Naive thymus-derived CD4-positive, alpha-beta T cell (primary cell): Measurements from ENCODE around the gene PXDN. TPM values are rescaled to one million over a fixed set of nuclear protein-coding genes. Genes with fewer than 3 reads are reported as not detected.

ENCODE experiments used
- ATAC-seq: fragments of 150-1000 bp; cut with Tn5 transposase; 2 replicates; pipeline ENCODE4 v1.10.0; 2021; ENCODE audit warnings: mild to moderate bottlenecking, moderate library complexity
- CTCF ChIA-PET: fragments of 350-600 bp; sonication (Branson Sonifier 250); formaldehyde crosslinking; loops from one replicate; lab custom pipeline; 2021; ENCODE audit warnings: antibody characterized with exemption; lab: Charles Lee
- POLR2A ChIA-PET: fragments of 350-600 bp; sonication (Branson Sonifier 250); formaldehyde crosslinking; loops from one replicate; lab custom pipeline; 2021; ENCODE audit warnings: antibody characterized with exemption, inconsistent platforms; lab: Charles Lee
- DNase-seq, 9 donors: peaks; one replicate each; pipeline versions ENCODE4 v3.0.0 to v3.0.0-alpha.2; 2020 to 2022; ENCODE audit warnings: mixed read lengths in 1 of 9
- H3K27ac ChIP-seq: one replicate; pipeline ENCODE4 v1.7.0; 2013; ENCODE audit warnings: mild to moderate bottlenecking, low read depth, low read length, moderate library complexity
- H3K27me3 ChIP-seq, 2 donors: one replicate each; pipeline ENCODE4 v1.7.0; 2013; ENCODE audit warnings: low read length in 2 of 2, mild to moderate bottlenecking in 2 of 2, moderate library complexity in 2 of 2; ENCODE audit not compliant: control insufficient read depth in 2 of 2, insufficient read depth in 2 of 2
- H3K36me3 ChIP-seq, 3 experiments: 1 replicate in 2 of 3; 2 replicates in 1 of 3; pipeline ENCODE4 v1.7.0; 2013; ENCODE audit warnings: low read length in 3 of 3, mild to moderate bottlenecking in 3 of 3, moderate library complexity in 1 of 3; ENCODE audit not compliant: insufficient read depth in 3 of 3, control insufficient read depth in 2 of 3
- H3K4me1 ChIP-seq, 2 donors: one replicate each; pipeline ENCODE4 v1.7.0; 2013; ENCODE audit warnings: low read length in 2 of 2, mild to moderate bottlenecking in 2 of 2, moderate library complexity in 1 of 2; ENCODE audit not compliant: control insufficient read depth in 2 of 2, insufficient read depth in 2 of 2
- H3K4me3 ChIP-seq: 2 replicates; pipeline ENCODE4 v1.7.0; 2013; ENCODE audit warnings: mild to moderate bottlenecking, low read length
- H3K9me3 ChIP-seq, 3 experiments: 1 replicate in 2 of 3; 2 replicates in 1 of 3; pipeline ENCODE4 v1.7.0; 2013; ENCODE audit warnings: low read length in 3 of 3; ENCODE audit not compliant: control insufficient read depth in 2 of 3
- H3K27ac Mint-ChIP-seq, 9 donors: one replicate each; pipeline ENCODE4 v1.8.0; 2020 to 2022; ENCODE audit warnings: mixed read lengths in 9 of 9, mild to moderate bottlenecking in 8 of 9, moderate library complexity in 5 of 9, inconsistent platforms in 2 of 9
- H3K27me3 Mint-ChIP-seq, 5 donors: one replicate each; pipeline ENCODE4 v1.8.0; 2021 to 2022; ENCODE audit warnings: mixed read lengths in 5 of 5, mild to moderate bottlenecking in 1 of 5
- H3K36me3 Mint-ChIP-seq, 5 donors: one replicate each; pipeline ENCODE4 v1.8.0; 2020 to 2022; ENCODE audit warnings: mixed read lengths in 5 of 5, mild to moderate bottlenecking in 3 of 5, inconsistent platforms in 1 of 5
- H3K4me1 Mint-ChIP-seq, 7 donors: one replicate each; pipeline ENCODE4 v1.8.0; 2020 to 2022; ENCODE audit warnings: mixed read lengths in 7 of 7, mild to moderate bottlenecking in 3 of 7, inconsistent platforms in 1 of 7
- H3K4me3 Mint-ChIP-seq, 10 donors: one replicate each; pipeline ENCODE4 v1.8.0; 2020 to 2022; ENCODE audit warnings: mild to moderate bottlenecking in 10 of 10, mixed read lengths in 10 of 10, moderate library complexity in 6 of 10, inconsistent platforms in 2 of 10
- H3K9me3 Mint-ChIP-seq, 11 donors: one replicate each; pipeline ENCODE4 v1.8.0; 2020 to 2022; ENCODE audit warnings: mixed read lengths in 11 of 11, mild to moderate bottlenecking in 4 of 11, inconsistent platforms in 1 of 11, moderate library complexity in 1 of 11
- intact Hi-C, 2 donors: fragments of 100-400 bp; cut with micrococcal nuclease; formaldehyde crosslinking; loops; one replicate each; pipeline ENCODE4 v1.15.1; 2023
- polyA plus RNA-seq, 2 donors: library from polyadenylated mRNA; unstranded; fragments of 300-500 nt; fragmentation: Illumina TruSeq; gene quantifications; one replicate each; pipeline ENCODE4 v1.2.3, GENCODE V29; 2021
- total RNA-seq, 6 experiments: library from RNA in 5 of 6; stranded (reverse) in 5 of 6; gene quantifications; 1 replicate in 5 of 6; 2 replicates in 1 of 6; pipeline ENCODE4 v1.2.3 and lab custom pipeline; 2021 to 2026

Gene PXDN
- total and polyA plus RNA-seq, 7 experiments from 2014 or later = 0.47 to 3.1 (median 1.00) TPM; not detected in 3

- H3K27me3 ChIP-seq = no peaks in the 10 kb centered on the region
- Mint-ChIP-seq H3K27me3 (peaks cover 0 to 22% (median 6%) of the 10 kb centered on the region in 5 donors), H3K4me3 (no peak overlapping the region), H3K27ac (no peak overlapping the region), H3K36me3 (no peaks in the 10 kb centered on the region), H3K4me1 (peaks cover 0 to 17% (median 0%) of the 10 kb centered on the region in 7 donors), H3K9me3 (peaks cover 0 to 4% (median 0%) of the 10 kb centered on the region in 11 donors)
- intact Hi-C loops = no loop called here
- DNase-seq = no peak
- no peak for ATAC-seq
- POLR2A ChIA-PET = no interaction called here
- H3K9me3 ChIP-seq = no peaks in the 10 kb centered on the region
- no peaks in the 10 kb centered on the region for H3K36me3 ChIP-seq
- H3K4me3 ChIP-seq = no peak overlapping the region
- no peaks in the 10 kb centered on the region for H3K4me1 ChIP-seq
- no peak overlapping the region for H3K27ac ChIP-seq
- CTCF ChIA-PET = no interaction called here
Observed at GRCh38 chr2:1584051-1584531, 160.2 kb downstream of the PXDN start.

- intact Hi-C loops = no loop called here
- Histone ChIP-seq H3K9me3 (no peaks in the 10 kb centered on the region), H3K36me3 (no peaks in the 10 kb centered on the region), H3K27ac (no peak overlapping the region), H3K27me3 (no peaks in the 10 kb centered on the region), H3K4me1 (no peaks in the 10 kb centered on the region), H3K4me3 (no peak overlapping the region)
- ATAC-seq (no peak), DNase-seq (no peak)
- no peaks in the 10 kb centered on the region for H3K36me3 Mint-ChIP-seq
- H3K27ac Mint-ChIP-seq = no peak overlapping the region
- ChIA-PET CTCF (no interaction called here), POLR2A (no interaction called here)
- no peak overlapping the region for H3K4me3 Mint-ChIP-seq
- H3K4me1 Mint-ChIP-seq = peaks cover 0 to 17% (median 0%) of the 10 kb centered on the region in 7 donors
- peaks cover 0 to 4% (median 0%) of the 10 kb centered on the region in 11 donors for H3K9me3 Mint-ChIP-seq
- H3K27me3 Mint-ChIP-seq = peaks cover 0 to 17% (median 6%) of the 10 kb centered on the region in 5 donors
Observed at GRCh38 chr2:1582891-1583341, 161.4 kb downstream of the PXDN start.

- Histone ChIP-seq H3K27me3 (no peaks in the 10 kb centered on the region), H3K4me3 (no peak overlapping the region), H3K9me3 (no peaks in the 10 kb centered on the region), H3K36me3 (no peaks in the 10 kb centered on the region), H3K4me1 (no peaks in the 10 kb centered on the region), H3K27ac (no peak overlapping the region)
- peaks cover 0 to 4% (median 0%) of the 10 kb centered on the region in 11 donors for H3K9me3 Mint-ChIP-seq
- no peak overlapping the region for H3K4me3 Mint-ChIP-seq
- ATAC-seq (no peak), DNase-seq (no peak)
- peaks cover 0 to 15% (median 6%) of the 10 kb centered on the region in 5 donors for H3K27me3 Mint-ChIP-seq
- no peaks in the 10 kb centered on the region for H3K36me3 Mint-ChIP-seq
- peaks cover 0 to 17% (median 0%) of the 10 kb centered on the region in 7 donors for H3K4me1 Mint-ChIP-seq
- CTCF ChIA-PET = no interaction called here
- POLR2A ChIA-PET = no interaction called here
- H3K27ac Mint-ChIP-seq = no peak overlapping the region
- intact Hi-C loops = no loop called here
Observed at GRCh38 chr2:1581965-1582625, 162.2 kb downstream of the PXDN start.
